ENCODE data around the gene RNF4.

- TF ChIP-seq CTCF (IDR thresholded peaks at IDR 0.05) (no peak), ZFX (IDR thresholded peaks at IDR 0.05; ENCODE audit: borderline replicate concordance) (no peak)
These were observed 89.4 kb downstream of the RNF4 start for GRCh38 chr4:2558301-2558700.
